ENCODE results near the gene KY. TPM values are rescaled to one million over a fixed set of nuclear protein-coding genes. Genes with fewer than 3 reads are reported as not detected.

Gene KY
- total RNA-seq, 1 experiment from 2014 or later, result not detected

DNA sequence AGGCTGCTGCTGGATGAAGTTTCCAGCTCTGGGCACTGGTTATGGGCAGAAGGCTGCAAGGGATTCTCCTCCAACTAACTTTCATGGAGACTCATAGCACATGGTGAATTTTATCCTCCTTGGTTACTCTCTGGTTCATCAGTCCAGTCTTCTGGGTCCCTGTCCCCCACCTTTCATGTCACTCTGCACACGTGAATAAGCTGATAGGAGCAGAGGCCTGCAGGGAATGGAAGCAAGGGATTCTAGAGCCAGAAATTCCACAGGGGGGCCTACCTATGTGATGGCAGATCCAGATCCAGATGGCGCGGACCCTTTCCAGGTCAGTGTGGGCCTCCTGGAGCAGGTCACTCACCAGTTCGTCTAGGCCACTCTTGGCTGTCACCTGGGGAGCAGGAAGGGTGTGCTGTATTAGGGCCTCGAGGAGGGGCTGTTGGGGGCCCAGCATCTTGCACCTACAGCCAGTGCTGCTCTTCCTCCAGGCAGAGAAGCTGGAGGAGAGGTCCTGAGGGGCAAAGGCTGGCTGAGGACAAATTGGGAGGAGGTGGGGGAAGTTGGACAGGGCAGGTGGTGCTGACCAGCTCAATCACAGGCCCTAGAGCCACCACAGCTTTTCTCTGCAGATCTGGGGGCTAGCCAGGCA, 30.2 kb downstream of the KY start:
- H3K27me3 ChIP-seq (ENCODE audit: control insufficient read depth, insufficient read depth, low read length), result no peaks in the 10 kb centered on the region
- intact Hi-C loops (cut with micrococcal nuclease; ENCODE audit: unreplicated experiment), result no loop called here
- in situ Hi-C loops (cut with HindIII; ENCODE audit: low pct_unique_long_range_greater_than_20kb, low sequenced_read_pairs), result no loop called here
- TF ChIP-seq TCF7L2 (IDR thresholded peaks at IDR 0.05; ENCODE audit: low read depth, low read length) (no peak), POLR2AphosphoS5 (IDR thresholded peaks at IDR 0.05; ENCODE audit: low read depth, low read length) (no peak), SIN3A (IDR thresholded peaks at IDR 0.05; ENCODE audit: borderline replicate concordance, insufficient read depth, low read depth, low read length) (no peak)
- TF ChIP-seq, protein P1, sequence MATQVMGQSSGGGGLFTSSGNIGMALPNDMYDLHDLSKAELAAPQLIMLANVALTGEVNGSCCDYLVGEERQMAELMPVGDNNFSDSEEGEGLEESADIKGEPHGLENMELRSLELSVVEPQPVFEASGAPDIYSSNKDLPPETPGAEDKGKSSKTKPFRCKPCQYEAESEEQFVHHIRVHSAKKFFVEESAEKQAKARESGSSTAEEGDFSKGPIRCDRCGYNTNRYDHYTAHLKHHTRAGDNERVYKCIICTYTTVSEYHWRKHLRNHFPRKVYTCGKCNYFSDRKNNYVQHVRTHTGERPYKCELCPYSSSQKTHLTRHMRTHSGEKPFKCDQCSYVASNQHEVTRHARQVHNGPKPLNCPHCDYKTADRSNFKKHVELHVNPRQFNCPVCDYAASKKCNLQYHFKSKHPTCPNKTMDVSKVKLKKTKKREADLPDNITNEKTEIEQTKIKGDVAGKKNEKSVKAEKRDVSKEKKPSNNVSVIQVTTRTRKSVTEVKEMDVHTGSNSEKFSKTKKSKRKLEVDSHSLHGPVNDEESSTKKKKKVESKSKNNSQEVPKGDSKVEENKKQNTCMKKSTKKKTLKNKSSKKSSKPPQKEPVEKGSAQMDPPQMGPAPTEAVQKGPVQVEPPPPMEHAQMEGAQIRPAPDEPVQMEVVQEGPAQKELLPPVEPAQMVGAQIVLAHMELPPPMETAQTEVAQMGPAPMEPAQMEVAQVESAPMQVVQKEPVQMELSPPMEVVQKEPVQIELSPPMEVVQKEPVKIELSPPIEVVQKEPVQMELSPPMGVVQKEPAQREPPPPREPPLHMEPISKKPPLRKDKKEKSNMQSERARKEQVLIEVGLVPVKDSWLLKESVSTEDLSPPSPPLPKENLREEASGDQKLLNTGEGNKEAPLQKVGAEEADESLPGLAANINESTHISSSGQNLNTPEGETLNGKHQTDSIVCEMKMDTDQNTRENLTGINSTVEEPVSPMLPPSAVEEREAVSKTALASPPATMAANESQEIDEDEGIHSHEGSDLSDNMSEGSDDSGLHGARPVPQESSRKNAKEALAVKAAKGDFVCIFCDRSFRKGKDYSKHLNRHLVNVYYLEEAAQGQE (IDR thresholded peaks at IDR 0.05; ENCODE audit: insufficient read depth in 1 of 2, low read depth in 2 of 2, low read length in 1 of 2), result no peak
- TF ChIP-seq, protein P2, sequence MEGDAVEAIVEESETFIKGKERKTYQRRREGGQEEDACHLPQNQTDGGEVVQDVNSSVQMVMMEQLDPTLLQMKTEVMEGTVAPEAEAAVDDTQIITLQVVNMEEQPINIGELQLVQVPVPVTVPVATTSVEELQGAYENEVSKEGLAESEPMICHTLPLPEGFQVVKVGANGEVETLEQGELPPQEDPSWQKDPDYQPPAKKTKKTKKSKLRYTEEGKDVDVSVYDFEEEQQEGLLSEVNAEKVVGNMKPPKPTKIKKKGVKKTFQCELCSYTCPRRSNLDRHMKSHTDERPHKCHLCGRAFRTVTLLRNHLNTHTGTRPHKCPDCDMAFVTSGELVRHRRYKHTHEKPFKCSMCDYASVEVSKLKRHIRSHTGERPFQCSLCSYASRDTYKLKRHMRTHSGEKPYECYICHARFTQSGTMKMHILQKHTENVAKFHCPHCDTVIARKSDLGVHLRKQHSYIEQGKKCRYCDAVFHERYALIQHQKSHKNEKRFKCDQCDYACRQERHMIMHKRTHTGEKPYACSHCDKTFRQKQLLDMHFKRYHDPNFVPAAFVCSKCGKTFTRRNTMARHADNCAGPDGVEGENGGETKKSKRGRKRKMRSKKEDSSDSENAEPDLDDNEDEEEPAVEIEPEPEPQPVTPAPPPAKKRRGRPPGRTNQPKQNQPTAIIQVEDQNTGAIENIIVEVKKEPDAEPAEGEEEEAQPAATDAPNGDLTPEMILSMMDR (IDR thresholded peaks at IDR 0.05), result no peak
- no peak overlapping the region for H3K27ac ChIP-seq (ENCODE audit: low read length)
- H3K36me3 ChIP-seq (ENCODE audit: control insufficient read depth, insufficient read depth, low read length), result no peaks in the 10 kb centered on the region
- no TSS peak for BruUV-seq (replicated peaks)
- no peaks in the 10 kb centered on the region for H3K4me1 ChIP-seq (ENCODE audit: control insufficient read depth, insufficient read depth, low read length)
- H3K4me3 ChIP-seq (ENCODE audit: low read depth in 2 of 2, low read length in 2 of 2), result no peak overlapping the region
- DNase-seq (ENCODE audit: low read depth, low spot score), result no peak
- POLR2A ChIA-PET, result no interaction called here
- no peak for ATAC-seq
- H3K9me3 ChIP-seq (ENCODE audit: control insufficient read depth, insufficient read depth, low read depth, low read length), result no peaks in the 10 kb centered on the region
- CTCF ChIA-PET, result no interaction called here

DNA sequence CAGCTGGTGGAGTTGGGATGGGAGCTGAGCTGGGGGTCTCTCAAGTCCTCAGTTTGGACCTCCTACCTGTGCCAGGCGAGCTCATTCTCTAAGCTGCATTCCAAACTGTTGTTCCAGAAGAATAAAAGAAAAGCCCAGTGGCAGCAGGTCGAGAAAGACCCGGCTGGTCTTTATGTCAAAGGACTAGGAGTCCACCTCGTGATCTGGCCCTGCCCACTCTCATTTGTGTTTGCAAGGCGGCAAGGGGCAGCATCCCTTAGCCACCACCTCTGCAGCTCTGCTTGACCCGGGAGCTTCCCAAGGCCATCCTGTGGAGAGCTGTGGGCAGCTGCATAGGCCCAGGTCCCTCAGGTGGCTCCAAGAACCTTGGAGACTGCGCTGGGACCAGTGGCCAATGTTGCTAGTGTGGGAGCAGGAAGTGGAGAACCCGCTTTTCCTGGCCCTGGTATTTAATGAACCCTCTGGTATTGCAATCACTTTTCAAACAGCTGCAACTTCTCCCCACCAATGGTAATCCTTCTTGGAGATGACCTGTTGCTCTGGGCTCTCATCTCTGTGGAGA, 30.9 kb downstream of the KY start:
- Histone ChIP-seq H3K4me1 (ENCODE audit: control insufficient read depth, insufficient read depth, low read length) (no peaks in the 10 kb centered on the region), H3K36me3 (ENCODE audit: control insufficient read depth, insufficient read depth, low read length) (no peaks in the 10 kb centered on the region), H3K4me3 (ENCODE audit: low read depth in 2 of 2, low read length in 2 of 2) (no peak overlapping the region), H3K27me3 (ENCODE audit: control insufficient read depth, insufficient read depth, low read length) (no peaks in the 10 kb centered on the region), H3K27ac (ENCODE audit: low read length) (no peak overlapping the region), H3K9me3 (ENCODE audit: control insufficient read depth, insufficient read depth, low read depth, low read length) (no peaks in the 10 kb centered on the region)
- DNase-seq (ENCODE audit: low read depth, low spot score) (no peak), ATAC-seq (no peak)
- in situ Hi-C loops (cut with HindIII; ENCODE audit: low pct_unique_long_range_greater_than_20kb, low sequenced_read_pairs) (no loop called here), intact Hi-C loops (cut with micrococcal nuclease; ENCODE audit: unreplicated experiment) (no loop called here)
- TF ChIP-seq POLR2AphosphoS5 (IDR thresholded peaks at IDR 0.05; ENCODE audit: low read depth, low read length), result no peak
- TF ChIP-seq, protein P2 (IDR thresholded peaks at IDR 0.05), result no peak
- TF ChIP-seq, protein P1 (IDR thresholded peaks at IDR 0.05; ENCODE audit: insufficient read depth in 1 of 2, low read depth in 2 of 2, low read length in 1 of 2), result no peak
- no peak for TF ChIP-seq TCF7L2 (IDR thresholded peaks at IDR 0.05; ENCODE audit: low read depth, low read length)
- TF ChIP-seq SIN3A (IDR thresholded peaks at IDR 0.05; ENCODE audit: borderline replicate concordance, insufficient read depth, low read depth, low read length), result no peak
- BruUV-seq (replicated peaks), result no TSS peak
- CTCF ChIA-PET, result no interaction called here
- POLR2A ChIA-PET, result no interaction called here

Data from Panc1 (cell line).